ENCODE measurements around the gene GPR151.

Gene GPR151

GRCh38 chr5:146519554-146519953 lies 3.6 kb upstream of the GPR151 start:
- no peak for DNase-seq

- no peak for DNase-seq
Observed at GRCh38 chr5:146515473-146516150, 378 bp downstream of the GPR151 start.

- no peak for DNase-seq
Observed at GRCh38 chr5:146514575-146514974, 1.4 kb downstream of the GPR151 start.

GRCh38 chr5:146513462-146513861 lies 2.5 kb downstream of the GPR151 start:
- DNase-seq, result no peak

- no peak for DNase-seq
Observed at GRCh38 chr5:146510559-146511125, 5.3 kb downstream of the GPR151 start.

GRCh38 chr5:146507428-146507827 lies 8.6 kb downstream of the GPR151 start:
- no peak for DNase-seq

GRCh38 chr5:146499680-146500079 lies 16.3 kb downstream of the GPR151 start:
- DNase-seq, result no peak

- DNase-seq, result no peak
Observed at GRCh38 chr5:146494656-146495055, 21.3 kb downstream of the GPR151 start.

GRCh38 chr5:146490089-146490843 lies 25.7 kb downstream of the GPR151 start:
- no peak for DNase-seq

- no peak for DNase-seq
Observed at GRCh38 chr5:146484714-146485391, 31.1 kb downstream of the GPR151 start.

GRCh38 chr5:146482775-146483174 lies 33.2 kb downstream of the GPR151 start:
- DNase-seq, result no peak

GRCh38 chr5:146475906-146476305 lies 40.1 kb downstream of the GPR151 start:
- DNase-seq, result no peak

- no peak for DNase-seq
Observed at GRCh38 chr5:146475190-146475780, 40.7 kb downstream of the GPR151 start.

GRCh38 chr5:146474065-146474464 lies 41.9 kb downstream of the GPR151 start:
- no peak for DNase-seq

GRCh38 chr5:146467760-146468159 lies 48.2 kb downstream of the GPR151 start:
- DNase-seq, result no peak

- DNase-seq, result no peak
Observed at GRCh38 chr5:146466521-146467349, 49.3 kb downstream of the GPR151 start.

GRCh38 chr5:146463446-146463845 lies 52.5 kb downstream of the GPR151 start:
- no peak for DNase-seq

Data from activated effector memory CD4-positive, alpha-beta T cell treated with anti-CD3 and anti-CD28 coated beads, Interleukin-2, amount 50 U/mL, for 16 hours (primary cell).